SK-MEL-5 (cell line): Measurements from ENCODE around the gene PAQR9. TPM values are rescaled to one million over a fixed set of nuclear protein-coding genes. Genes with fewer than 3 reads are reported as not detected.

ENCODE experiments used
- DNase-seq: peaks from one replicate; pipeline ENCODE4 v3.0.0-alpha.2; 2016; ENCODE audit warnings: low read depth, low spot score
- in situ Hi-C: cut with HindIII; loops from 2 replicates; pipeline ENCODE4 v1.10.0; 2016; ENCODE audit warnings: low sequenced_read_pairs, high pct_unique_total_duplicates, low pct_unique_long_range_greater_than_20kb
- total RNA-seq: library from RNA; depleted of rRNA; stranded (reverse); fragments of >200 nt; shearing (Covaris generic); gene quantifications from 2 replicates; pipeline ENCODE4 v1.2.3, GENCODE V29; 2014

Gene PAQR9
- total RNA-seq, 1 experiment from 2014 or later, result 0.05 TPM

DNA sequence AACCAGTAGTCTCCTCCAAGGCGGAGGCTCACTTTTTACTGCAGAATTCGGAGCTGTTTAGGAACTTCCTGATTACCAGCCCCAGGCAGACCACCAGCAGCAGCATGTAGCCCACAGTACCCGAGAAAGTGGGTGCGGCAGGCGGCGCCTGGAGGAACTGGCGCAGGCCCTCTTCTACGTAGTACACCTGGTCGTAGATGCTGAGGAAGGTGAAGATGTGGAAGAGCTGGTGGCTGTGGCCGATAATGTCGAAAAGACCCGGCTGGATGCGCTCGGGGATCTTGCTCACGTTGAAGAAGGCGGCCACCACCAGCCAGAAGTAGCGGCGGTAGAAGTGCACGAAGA is 1.3 kb downstream of the PAQR9 start:
- in situ Hi-C loops, result no loop called here
- DNase-seq, result no peak

DNA sequence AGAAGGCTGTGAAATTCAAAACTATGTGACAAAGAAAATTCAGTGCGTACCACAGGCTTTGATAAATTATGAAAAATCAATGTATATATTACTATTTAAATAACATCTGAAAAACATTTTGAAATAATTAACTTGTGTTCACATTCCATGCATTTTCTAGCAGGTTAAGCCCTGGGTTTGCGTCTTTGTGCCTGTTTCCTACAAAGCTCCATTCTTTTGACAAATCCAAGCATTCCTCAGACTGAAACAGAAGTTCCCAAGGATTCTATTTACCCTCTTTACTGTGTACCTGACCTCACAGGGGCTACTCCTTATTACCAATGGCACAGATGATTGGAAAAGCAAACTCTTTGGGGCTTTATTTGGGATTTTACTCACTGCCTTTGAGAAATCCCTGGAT is 1.9 kb downstream of the PAQR9 start:
- in situ Hi-C loops, result no loop called here
- no peak for DNase-seq

DNA sequence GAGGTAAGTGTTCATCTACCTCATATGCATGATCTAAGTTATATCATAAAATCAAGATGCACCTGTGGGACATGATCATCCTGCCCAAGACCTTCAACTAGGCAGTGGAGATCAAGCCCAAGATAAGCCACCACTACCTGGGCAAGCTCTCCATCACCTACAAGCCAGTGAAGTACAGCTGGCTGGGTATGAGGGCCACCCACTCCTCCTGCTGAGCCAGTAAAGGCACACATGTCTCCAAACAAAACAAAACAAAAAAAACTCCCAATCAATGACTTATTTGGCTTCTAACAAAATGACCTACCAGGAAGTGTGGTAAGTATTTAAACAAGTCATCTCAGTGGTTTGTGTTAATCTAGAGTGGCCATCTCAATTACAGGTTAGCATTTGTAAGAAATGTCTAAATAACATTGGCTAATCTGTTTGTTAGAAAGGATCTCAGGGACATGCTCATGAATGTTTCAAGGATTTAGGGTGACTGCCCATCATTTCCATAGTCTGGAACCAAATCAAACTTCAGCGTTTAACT is 3.1 kb downstream of the PAQR9 start:
- DNase-seq, result no peak
- in situ Hi-C loops, result no loop called here

DNA sequence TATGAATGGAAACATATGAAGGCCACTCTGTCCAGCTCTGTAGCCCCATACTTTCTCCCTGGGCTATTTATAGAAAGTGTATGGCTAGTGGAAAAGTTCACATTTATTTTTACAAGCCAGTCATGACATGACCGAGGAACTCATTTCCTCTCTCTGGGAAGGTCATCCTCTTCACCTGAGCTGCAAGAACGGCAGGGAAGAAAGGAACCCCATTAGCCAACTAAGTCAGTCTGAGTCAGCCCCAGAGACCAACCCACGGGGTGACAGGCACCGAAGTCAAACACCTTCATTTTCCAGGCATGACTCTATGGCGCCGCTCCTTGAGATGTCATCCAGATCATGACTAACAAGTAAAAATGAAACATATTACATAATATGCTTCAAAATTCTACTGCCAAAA is 4.8 kb downstream of the PAQR9 start:
- DNase-seq, result no peak
- in situ Hi-C loops, result no loop called here

DNA sequence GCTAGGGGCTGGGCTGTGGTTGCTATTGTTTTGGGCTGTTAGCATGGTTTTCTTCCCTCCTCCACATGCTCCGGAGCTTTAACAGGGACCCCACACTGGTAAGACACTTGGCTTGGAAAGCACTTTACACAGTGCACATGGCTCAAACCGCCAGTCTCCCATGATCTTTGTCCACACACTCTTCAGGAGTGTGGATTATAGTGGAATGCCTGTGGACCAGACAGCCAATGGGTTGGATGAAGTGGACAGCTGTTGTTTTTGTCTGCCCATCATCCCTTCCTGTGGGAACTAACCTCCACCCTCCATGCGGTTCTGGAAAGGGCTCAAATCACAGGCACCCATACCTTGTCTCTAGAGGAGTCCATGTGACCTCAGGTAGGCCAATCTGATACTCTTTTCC is 10.0 kb downstream of the PAQR9 start:
- DNase-seq, result no peak
- in situ Hi-C loops, result no loop called here

DNA sequence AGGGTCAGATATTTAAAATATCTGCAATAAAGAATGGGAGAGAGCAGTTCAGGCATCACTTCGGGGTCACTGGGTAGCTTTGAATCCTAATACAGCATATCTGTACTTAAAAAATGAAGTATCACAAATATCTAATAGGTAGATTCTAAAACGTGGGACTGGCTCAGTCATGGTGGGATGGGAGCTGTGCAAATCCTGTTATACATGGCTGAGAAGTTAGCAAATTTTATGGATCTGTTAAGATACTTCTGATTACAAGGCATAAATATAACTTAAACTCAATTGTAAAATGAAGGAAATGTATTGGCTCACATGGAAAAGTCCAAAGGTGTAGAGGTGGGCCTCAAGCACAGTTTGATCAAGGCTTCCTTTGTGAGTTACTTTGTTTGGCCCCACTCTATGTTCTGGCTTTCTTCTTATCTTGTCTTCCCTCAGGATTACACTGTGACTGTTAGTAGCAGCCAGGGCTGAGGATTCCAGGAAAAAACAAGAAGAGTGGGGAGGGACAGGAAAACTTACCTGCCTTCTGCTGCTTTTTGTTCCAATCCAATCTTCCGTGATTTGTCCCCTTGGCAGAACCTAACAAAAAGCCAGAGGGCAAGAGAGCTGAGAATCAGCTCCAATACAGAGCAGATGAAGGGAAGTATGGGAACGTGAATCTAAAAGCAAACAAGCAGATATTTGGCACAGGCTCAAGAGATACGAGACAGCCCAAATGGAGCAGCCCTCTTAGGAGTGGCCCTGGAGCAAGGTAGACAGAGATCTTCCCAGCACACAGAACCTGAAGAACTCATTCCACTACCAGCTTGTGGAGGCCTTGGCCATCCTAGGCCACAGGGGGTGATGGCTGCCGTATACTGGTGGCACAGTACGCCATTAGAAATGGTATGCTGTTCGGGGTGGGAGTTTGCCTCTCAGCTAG is 10.9 kb downstream of the PAQR9 start:
- DNase-seq, result no peak
- in situ Hi-C loops, result no loop called here

DNA sequence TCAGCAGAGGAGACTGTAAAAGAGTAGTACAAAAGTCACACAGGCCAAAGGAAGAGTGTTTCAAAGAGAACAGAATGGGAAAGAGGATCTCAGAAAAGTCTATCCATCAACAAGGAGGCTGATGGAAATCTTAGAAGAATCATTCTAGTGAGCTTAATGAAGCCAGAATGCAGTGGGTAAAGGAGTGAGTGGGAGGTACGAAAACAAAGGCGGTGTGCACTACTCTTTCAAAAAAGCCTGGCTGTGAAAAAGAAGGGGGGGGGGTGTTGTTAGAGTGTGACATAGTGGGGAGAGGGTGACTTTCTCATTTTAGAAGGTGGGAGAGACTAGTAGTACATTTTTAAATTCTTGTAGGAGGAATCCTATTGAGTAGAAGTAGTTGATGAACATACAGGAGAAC is 11.7 kb downstream of the PAQR9 start:
- in situ Hi-C loops, result no loop called here
- DNase-seq, result no peak

DNA sequence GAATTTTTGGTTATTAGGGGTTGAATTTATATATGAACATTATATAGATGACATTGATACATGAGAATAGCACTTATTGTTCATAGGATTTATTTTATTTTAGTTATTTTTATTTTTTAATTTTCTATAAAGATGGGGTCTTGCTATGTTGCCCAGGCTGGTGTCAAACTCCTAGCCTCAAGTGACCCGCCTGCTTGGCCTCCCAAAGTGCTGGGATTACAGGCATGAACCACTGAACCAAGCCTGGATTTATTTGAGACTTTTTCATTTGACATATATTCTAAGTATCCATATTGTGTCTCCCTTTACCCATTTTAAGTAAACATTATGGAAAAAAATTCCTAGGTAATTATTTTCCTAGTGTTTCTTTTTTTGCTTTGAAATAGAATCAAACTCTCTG is 12.5 kb downstream of the PAQR9 start:
- in situ Hi-C loops, result no loop called here
- no peak for DNase-seq

DNA sequence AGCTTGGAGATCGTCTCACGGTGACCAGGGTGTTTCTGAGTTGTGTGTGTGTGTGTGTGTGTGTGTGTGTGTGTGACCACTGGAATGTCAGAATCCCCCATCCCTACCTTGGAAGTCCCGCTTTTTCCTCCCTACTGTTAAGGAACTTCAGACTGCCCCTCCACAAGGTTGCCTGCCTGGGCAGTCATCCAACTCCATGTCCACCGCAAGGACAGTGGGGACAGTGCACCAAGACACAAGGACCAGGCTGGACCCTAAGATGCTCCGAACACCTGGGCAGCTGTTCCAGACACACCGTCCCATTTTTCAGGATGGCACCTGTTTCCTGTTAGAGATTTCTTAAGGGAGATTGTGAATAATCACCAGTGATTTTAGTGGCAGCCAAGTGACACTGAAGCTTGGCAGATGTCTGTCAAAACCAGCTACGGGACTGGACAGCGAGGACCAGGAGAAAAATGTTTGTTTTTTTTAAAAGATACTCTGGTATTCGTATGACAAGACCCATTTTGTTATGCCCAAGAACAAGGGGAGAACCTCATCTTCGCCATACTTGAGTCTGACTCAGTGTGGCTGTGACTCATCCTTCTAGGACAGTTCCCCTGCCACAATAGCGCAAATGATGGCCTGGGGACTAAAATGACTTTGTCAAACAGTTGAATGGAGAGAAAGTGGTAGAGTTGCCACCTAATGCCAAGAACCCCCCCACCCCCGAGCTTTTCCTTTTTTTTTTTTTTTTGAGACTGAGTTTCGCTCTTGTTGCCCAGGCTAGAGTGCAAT is 15.5 kb downstream of the PAQR9 start:
- no peak for DNase-seq
- in situ Hi-C loops, result no loop called here

DNA sequence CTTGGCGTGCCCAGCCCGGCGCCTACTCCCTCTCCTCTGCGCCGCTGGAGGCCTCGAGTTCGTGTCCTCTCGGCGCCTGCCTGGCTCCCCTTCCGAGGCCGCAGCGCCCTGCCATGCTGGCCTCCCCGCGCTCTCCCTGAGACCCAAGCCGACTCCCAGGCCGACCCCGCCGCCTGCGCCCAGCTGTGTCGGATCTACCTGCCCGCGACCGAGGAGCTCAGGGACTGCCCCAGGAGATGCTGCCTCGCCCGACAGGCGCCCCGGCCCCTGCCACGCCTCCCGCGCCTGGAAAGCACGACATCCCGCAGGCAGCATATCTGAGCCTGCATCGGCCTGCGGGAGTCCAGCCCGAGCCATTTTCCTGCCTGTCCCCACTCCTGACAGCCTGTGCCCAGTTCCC is 16.1 kb downstream of the PAQR9 start:
- no peak for DNase-seq
- in situ Hi-C loops, result no loop called here

DNA sequence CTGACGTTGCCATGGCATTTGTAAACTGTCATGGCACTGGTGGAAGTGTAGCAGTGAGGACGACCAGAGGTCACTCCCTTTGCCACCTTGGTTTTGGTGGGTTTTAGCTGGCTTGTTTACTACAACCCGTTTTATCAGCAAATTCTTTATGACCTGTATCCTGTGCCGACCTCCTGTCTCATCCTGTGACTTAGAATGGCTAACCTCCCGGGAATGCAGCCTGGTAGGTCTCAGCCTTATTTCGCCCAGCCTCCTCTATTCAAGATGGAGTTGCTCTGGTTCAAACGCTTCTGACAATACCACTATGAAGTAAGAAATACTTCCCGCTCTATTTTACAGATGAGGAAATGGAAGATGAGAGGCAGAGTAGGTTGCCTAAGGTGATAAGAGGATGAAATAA is 16.6 kb downstream of the PAQR9 start:
- no peak for DNase-seq
- in situ Hi-C loops, result no loop called here

DNA sequence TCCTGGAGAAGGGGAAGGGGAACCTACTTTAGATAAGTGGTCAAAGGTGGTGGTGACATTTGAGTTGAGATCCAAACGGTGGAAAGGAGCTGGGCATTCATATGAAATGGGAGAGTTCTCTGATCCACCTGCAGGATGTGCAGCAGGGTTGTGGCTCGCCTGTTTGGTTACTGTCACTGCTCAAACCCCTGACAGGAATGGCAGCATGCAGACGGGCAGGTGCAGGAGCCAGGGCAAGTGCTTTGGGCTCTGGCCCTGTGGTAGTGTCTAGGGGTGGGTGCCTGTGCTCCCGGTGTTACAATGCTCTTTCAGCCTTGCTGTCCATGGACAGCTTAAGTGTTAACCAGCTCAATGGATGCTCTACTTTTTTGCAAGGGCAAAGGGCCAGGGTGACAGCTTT is 18.5 kb downstream of the PAQR9 start:
- in situ Hi-C loops, result no loop called here
- no peak for DNase-seq

DNA sequence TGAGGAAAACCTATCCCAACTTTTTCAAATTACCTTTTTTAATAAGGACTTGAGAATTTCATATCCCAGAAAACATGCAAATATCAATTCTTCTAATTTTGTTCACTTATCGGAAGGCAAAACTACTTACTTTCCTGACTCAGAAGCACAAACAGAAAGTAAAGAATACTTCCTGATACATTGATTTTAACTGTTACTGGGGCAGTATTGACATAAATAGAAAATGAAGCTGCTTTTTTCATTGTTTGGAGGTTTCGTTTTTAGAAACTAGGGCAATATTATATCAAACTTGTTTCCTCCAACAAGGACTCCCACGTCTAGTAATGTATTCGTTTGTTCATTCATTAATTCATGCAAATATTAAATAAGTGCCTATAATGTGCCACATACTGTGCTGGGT is 19.1 kb downstream of the PAQR9 start:
- DNase-seq, result no peak
- in situ Hi-C loops, result no loop called here

DNA sequence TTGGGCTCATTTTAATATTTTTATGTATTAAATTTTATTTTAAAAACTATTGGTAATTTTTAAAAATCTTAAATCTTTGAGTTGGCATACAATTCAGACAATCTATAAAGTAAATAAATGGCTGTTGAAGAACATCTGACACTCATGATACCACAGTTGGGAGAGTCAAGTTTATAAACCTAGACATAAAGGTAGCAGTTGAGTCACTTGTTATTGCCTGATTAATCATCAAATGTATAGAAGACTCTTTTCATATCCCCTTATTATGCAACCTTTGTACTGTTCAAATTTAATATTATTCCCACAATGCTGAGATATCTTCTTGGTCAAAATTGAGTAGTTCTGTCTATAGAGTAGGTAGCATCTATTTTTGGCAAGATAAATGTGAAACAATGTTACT is 19.6 kb downstream of the PAQR9 start:
- in situ Hi-C loops, result no loop called here
- DNase-seq, result no peak

DNA sequence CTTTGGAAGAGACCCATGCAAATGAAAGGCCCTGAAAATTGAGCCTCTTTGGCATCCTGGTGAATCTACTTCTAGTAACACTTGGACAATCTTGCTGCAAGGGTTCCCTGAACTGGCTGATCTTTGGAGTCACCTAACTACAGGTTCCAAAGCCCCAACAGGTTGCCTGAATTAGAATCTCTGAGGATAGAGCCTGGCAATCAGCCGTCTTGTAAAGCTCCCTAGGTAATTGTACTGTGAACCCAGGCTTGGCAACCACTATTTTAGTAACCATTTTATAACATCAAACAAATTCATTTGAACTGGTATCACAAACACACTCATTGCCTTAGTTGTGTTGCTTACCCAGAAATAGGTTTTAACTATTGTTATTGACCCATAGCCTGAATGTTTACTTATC is 20.1 kb downstream of the PAQR9 start:
- DNase-seq, result no peak
- in situ Hi-C loops, result no loop called here

DNA sequence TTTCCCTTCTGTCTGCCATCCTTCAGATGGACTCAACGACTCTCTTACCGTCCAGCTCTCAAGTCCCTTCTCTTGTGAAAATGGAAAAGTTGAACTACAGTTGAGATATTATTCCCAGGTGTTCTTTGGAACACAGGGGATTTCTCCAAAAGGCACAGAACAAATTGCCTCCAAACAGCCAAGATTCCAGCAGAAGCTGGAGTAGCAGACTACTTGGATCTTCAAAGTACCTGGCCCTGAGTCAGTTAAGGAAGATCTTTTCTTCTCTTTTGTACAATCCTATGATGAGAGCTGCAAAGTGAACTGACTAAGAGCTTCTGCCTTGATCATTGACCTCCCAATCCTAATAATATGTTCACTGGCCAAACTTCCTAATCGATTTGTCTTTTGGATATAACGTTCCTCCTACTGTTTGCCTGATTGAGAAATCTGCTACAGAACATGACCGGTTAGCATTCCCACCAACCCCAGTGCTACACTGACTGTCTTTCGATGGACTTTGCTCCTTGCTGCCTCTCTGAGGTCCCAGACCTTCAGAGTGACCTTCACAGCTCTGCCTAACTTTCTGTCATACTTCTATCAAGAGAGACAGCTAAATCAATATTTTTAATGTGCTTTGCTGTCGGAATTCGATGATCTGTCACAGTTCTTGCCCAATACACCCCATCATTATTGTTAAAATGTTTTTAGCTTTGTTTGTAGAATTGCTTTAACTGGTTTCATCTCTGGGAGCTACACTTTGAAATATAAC is 21.9 kb downstream of the PAQR9 start:
- no peak for DNase-seq
- in situ Hi-C loops, result no loop called here

DNA sequence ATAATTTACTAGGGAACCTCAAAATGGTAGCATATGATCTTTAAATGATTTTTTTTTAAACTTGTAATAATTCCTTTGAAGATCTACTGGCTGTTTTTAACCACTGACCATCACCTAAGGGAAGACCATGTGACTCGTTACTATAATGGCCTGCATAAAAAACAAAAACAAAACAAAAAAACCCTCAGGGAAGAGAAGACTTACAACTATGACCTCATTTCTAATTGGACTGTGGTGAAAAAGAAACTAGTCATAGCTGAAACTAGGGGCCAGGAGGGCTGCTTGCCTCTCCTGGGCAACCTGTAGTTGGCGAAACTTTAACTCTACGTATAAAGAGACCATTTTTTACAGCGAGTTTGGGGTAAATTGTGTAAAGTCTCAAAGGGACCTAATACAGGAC is 23.0 kb downstream of the PAQR9 start:
- DNase-seq, result no peak

DNA sequence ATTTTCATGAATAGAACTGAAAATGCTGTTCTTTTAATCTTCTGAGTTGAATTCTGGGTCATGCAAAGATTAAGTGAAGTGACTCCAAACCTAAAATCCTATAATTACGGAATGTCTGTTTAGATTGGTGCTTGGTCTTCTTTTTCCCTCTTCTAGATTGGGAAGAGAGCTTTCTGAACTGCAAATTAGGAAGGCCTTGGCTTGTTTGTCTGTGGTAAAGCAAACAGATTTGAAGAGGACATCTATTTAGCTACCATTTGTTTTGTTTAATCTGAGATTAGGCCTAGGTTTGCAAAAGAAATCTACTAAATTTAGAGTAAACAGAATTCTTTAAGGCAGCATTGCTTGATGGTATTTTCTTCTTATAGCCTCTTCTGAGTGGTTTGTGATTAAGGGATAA is 23.5 kb downstream of the PAQR9 start:
- in situ Hi-C loops, result no loop called here
- no peak for DNase-seq

More for the DNA sequence above, 23.0 kb downstream of the PAQR9 start:
- in situ Hi-C loops, result no loop called here
